Right cardiac atrium (tissue), 5 donors: ENCODE results near the gene USP1. TPM values are rescaled to one million over a fixed set of nuclear protein-coding genes. Genes with fewer than 3 reads are reported as not detected.

ENCODE experiments used
- ATAC-seq, 2 donors: fragments of 200-7000 bp; cut with Tn5 transposase; one replicate each; pipeline versions ENCODE4 v1.8.0 to v1.9.1; 2020; ENCODE audit warnings: moderate library complexity in 2 of 2, mild to moderate bottlenecking in 1 of 2
- DNase-seq, 3 donors: peaks; one replicate each; pipeline ENCODE4 v3.0.0-alpha.2; 2020
- H3K27ac ChIP-seq: one replicate; pipeline ENCODE4 v1.5.1; 2013; ENCODE audit warnings: mild to moderate bottlenecking, low read length, control low read depth, moderate library complexity
- H3K27me3 ChIP-seq: one replicate; pipeline ENCODE4 v1.6.1; 2013; ENCODE audit not compliant: control insufficient read depth, insufficient read depth
- H3K4me1 ChIP-seq: one replicate; pipeline ENCODE4 v1.6.1; 2013; ENCODE audit warnings: low read length; ENCODE audit not compliant: control insufficient read depth, insufficient read depth
- H3K4me3 ChIP-seq: one replicate; pipeline ENCODE4 v1.5.1; 2013; ENCODE audit warnings: low read length, control low read depth
- H3K9me3 ChIP-seq: one replicate; pipeline ENCODE4 v1.6.1; 2013; ENCODE audit warnings: low read length; ENCODE audit not compliant: control insufficient read depth
- WGBS: extraction: QIAGEN DNeasy Blood & Tissue Kit; methylation state at CpG from one replicate; pipeline ENCODE4 v1.1.7; 2013; 5-methylcytosine and 5-hydroxymethylcytosine counted together
- intact Hi-C, 4 donors: fragments of 100-400 bp; cut with DNase I; formaldehyde crosslinking; loops; one replicate each; pipeline versions ENCODE4 v1.11.0 to v1.14.0; 2022 to 2023
- polyA plus RNA-seq: library from polyadenylated mRNA; stranded (reverse); fragments of 200-250 nt; gene quantifications from one replicate; pipeline ENCODE4 v1.2.3, GENCODE V29; 2013
- total RNA-seq, 4 donors: library from RNA; stranded (reverse); fragmentation: NEBNext Ultra II Directional; extraction: Animal tissue kit (Norgen Biotek cat#: 25700); gene quantifications; one replicate each; pipeline ENCODE4 v1.2.1, GENCODE V29; 2021
- donor health status: healthy with polysubstance abuse.
- donor health status: DM: no; HTN: yes; CAD: no.
- donor health status: DM: no; HTN: no; CAD: no.
- donor health status: DM: no; HTN: yes; CAD: no; lungs with severe emphysema.
- donor health status: DM: yes; HTN: yes; CAD: no.

USP1 gene
- total and polyA plus RNA-seq, 5 donors = 7.3 to 17.8 (median 17.0) TPM

DNA sequence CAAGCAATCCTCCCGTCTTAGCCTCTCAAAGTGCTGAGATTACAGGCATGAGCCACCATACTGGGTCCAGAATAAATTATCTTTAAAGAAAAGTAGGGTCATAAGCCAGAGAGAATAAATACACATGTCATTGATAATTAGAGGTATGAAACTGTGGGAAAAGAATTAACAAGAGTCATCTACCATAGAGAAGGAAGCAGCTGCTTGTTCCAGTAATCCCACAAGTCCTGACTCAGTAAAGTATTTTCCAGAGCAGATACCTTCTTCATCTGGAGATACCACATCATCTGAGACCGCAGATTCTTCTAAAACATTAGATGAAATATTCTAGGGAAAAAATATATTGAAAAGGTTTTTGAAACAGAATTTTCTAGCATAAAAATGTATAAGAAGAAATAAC is 55.7 kb downstream of the USP1 start:
- Histone ChIP-seq H3K4me1 (no peaks in the 10 kb centered on the region), H3K27ac (no peak overlapping the region), H3K9me3 (no peaks in the 10 kb centered on the region), H3K4me3 (no peak overlapping the region), H3K27me3 (no peaks in the 10 kb centered on the region)
- ATAC-seq = no peak
- 95% methylated on average over 2 of the region's 2 CpGs for WGBS
- DNase-seq = no peak
- intact Hi-C loops = no loop called here

DNA sequence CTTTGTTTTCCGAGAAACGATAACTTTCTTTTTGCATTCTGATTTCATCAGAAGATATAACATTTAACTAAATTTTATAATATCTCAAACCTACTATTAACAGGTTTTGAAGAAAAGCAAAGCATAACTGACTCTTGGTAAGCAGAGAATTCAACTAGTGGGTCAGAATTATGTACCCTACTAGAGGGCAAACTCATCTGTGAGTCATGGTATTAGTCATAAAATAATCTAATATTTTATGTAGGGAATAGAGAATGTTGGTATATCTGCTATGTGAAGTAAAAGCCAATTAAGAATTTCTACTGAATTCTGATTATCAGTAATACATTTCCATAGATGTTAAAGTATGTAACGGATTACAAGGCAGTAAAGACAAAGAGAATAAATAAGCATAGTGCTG is 56.8 kb downstream of the USP1 start:
- no peak overlapping the region for H3K4me3 ChIP-seq
- H3K27ac ChIP-seq = no peak overlapping the region
- intact Hi-C loops = no loop called here
- no peaks in the 10 kb centered on the region for H3K27me3 ChIP-seq
- H3K9me3 ChIP-seq = no peaks in the 10 kb centered on the region
- no peak for DNase-seq
- ATAC-seq = no peak
- 97% methylated on average over 3 of the region's 3 CpGs for WGBS
- no peaks in the 10 kb centered on the region for H3K4me1 ChIP-seq

DNA sequence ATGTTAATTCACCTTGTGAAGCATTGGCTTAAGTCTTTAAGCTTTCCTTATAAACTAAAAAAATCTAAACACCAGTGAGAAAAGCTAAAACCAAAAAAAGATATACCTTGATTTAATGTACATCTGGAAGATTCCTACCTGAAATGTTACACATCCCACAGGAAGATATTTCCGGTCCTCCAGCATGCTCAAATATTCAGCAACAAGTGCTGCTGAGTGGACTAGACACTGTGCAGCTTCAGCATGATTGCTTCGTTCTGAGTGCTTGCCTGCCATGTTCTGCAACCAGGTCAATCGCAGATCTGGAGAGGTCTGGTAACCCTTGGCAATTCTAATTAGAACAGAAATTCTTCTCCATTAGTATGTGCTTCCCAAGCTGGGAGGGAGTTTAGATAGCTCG is 57.3 kb downstream of the USP1 start:
- H3K4me3 ChIP-seq = no peak overlapping the region
- DNase-seq = no peak
- intact Hi-C loops = no loop called here
- WGBS = 87% methylated on average over 4 of the region's 4 CpGs
- H3K27ac ChIP-seq = no peak overlapping the region
- ATAC-seq = no peak
- no peaks in the 10 kb centered on the region for H3K4me1 ChIP-seq
- H3K27me3 ChIP-seq = no peaks in the 10 kb centered on the region
- H3K9me3 ChIP-seq = no peaks in the 10 kb centered on the region

DNA sequence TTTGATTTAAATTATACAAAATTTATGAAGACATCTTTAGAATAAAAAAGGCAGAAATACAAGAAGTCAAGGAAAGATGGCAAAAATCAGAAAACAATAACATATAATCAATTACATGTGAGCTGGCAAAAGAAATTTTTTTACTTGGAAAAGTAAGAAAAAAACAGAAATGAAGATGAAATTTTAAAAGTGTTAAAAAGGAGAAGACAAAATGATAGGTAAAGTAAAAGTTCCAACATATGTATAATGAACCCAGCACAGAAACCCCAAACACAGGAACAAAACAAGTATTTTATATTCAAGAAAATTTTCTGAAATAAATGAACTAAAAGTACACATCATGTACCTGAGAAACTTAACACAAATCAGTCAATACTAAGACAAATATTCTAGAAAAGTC is 63.4 kb downstream of the USP1 start:
- DNase-seq = no peak
- H3K27me3 ChIP-seq = no peaks in the 10 kb centered on the region
- H3K9me3 ChIP-seq = no peaks in the 10 kb centered on the region
- no peak overlapping the region for H3K27ac ChIP-seq
- intact Hi-C loops = no loop called here
- H3K4me3 ChIP-seq = no peak overlapping the region
- no peaks in the 10 kb centered on the region for H3K4me1 ChIP-seq
- no peak for ATAC-seq

Other genes starting within 250 kb of the USP1 start
- under 1 TPM in 2 of 4 donors, not detected in 2; 0.09 to 0.11 TPM for gene L1TD1, start 242.2 kb upstream of the USP1 start, total RNA-seq
- 0.05 TPM for gene L1TD1, start 242.2 kb upstream of the USP1 start, polyA plus RNA-seq
- gene KANK4, start 117.6 kb upstream of the USP1 start, total RNA-seq = under 1 TPM in 3 of 4 donors, not detected in 1; 0.09 to 0.39 (median 0.15) TPM
- gene KANK4, start 117.6 kb upstream of the USP1 start, polyA plus RNA-seq = 0.25 TPM
- not detected for gene ANGPTL3, start 160.5 kb downstream of the USP1 start, total RNA-seq
- gene ANGPTL3, start 160.5 kb downstream of the USP1 start, polyA plus RNA-seq = not detected